ENCODE measurements around the gene UTS2. TPM values are rescaled to one million over a fixed set of nuclear protein-coding genes. Genes with fewer than 3 reads are reported as not detected.

Gene UTS2
- total RNA-seq, 1 experiment from 2014 or later: not detected

- intact Hi-C loops (cut with micrococcal nuclease; ENCODE audit: unreplicated experiment) (no loop called here), in situ Hi-C loops (cut with HindIII; ENCODE audit: low pct_unique_long_range_greater_than_20kb, low sequenced_read_pairs) (no loop called here)
- Histone ChIP-seq H3K9me3 (ENCODE audit: control insufficient read depth, insufficient read depth, low read depth, low read length) (no peaks in the 10 kb centered on the region), H3K4me1 (ENCODE audit: control insufficient read depth, insufficient read depth, low read length) (no peaks in the 10 kb centered on the region), H3K27ac (ENCODE audit: low read length) (no peak overlapping the region), H3K36me3 (ENCODE audit: control insufficient read depth, insufficient read depth, low read length) (no peaks in the 10 kb centered on the region), H3K27me3 (ENCODE audit: control insufficient read depth, insufficient read depth, low read length) (no peaks in the 10 kb centered on the region), H3K4me3 (ENCODE audit: low read depth in 2 of 2, low read length in 2 of 2) (no peak overlapping the region)
- DNase-seq (ENCODE audit: low read depth, low spot score) (no peak), ATAC-seq (no peak)
- ChIA-PET CTCF (no interaction called here), POLR2A (no interaction called here)
- TF ChIP-seq TCF7L2 (IDR thresholded peaks at IDR 0.05; ENCODE audit: low read depth, low read length) (no peak), CTCF (IDR thresholded peaks at IDR 0.05) (no peak), SIN3A (IDR thresholded peaks at IDR 0.05; ENCODE audit: borderline replicate concordance, insufficient read depth, low read depth, low read length) (no peak), REST (IDR thresholded peaks at IDR 0.05; ENCODE audit: insufficient read depth in 1 of 2, low read depth in 2 of 2, low read length in 1 of 2) (no peak), POLR2AphosphoS5 (IDR thresholded peaks at IDR 0.05; ENCODE audit: low read depth, low read length) (no peak)
- BruUV-seq (replicated peaks): no TSS peak
Observed at GRCh38 chr1:7871136-7871535, 18.3 kb upstream of the UTS2 start.

- no peak overlapping the region for H3K27ac ChIP-seq (ENCODE audit: low read length)
- in situ Hi-C loops (cut with HindIII; ENCODE audit: low pct_unique_long_range_greater_than_20kb, low sequenced_read_pairs): no loop called here
- ATAC-seq (no peak), DNase-seq (ENCODE audit: low read depth, low spot score) (no peak)
- no peaks in the 10 kb centered on the region for H3K36me3 ChIP-seq (ENCODE audit: control insufficient read depth, insufficient read depth, low read length)
- TF ChIP-seq SIN3A (IDR thresholded peaks at IDR 0.05; ENCODE audit: borderline replicate concordance, insufficient read depth, low read depth, low read length): no peak
- TF ChIP-seq TCF7L2 (IDR thresholded peaks at IDR 0.05; ENCODE audit: low read depth, low read length): no peak
- no peak for TF ChIP-seq CTCF (IDR thresholded peaks at IDR 0.05)
- no peak for TF ChIP-seq REST (IDR thresholded peaks at IDR 0.05; ENCODE audit: insufficient read depth in 1 of 2, low read depth in 2 of 2, low read length in 1 of 2)
- TF ChIP-seq POLR2AphosphoS5 (IDR thresholded peaks at IDR 0.05; ENCODE audit: low read depth, low read length): no peak
- no peaks in the 10 kb centered on the region for H3K9me3 ChIP-seq (ENCODE audit: control insufficient read depth, insufficient read depth, low read depth, low read length)
- ChIA-PET CTCF (no interaction called here), POLR2A (no interaction called here)
- H3K4me3 ChIP-seq (ENCODE audit: low read depth in 2 of 2, low read length in 2 of 2): no peak overlapping the region
- H3K27me3 ChIP-seq (ENCODE audit: control insufficient read depth, insufficient read depth, low read length): no peaks in the 10 kb centered on the region
- H3K4me1 ChIP-seq (ENCODE audit: control insufficient read depth, insufficient read depth, low read length): no peaks in the 10 kb centered on the region
- intact Hi-C loops (cut with micrococcal nuclease; ENCODE audit: unreplicated experiment): no loop called here
- BruUV-seq (replicated peaks): no TSS peak
Observed at GRCh38 chr1:7869136-7869920, 16.5 kb upstream of the UTS2 start.

Data from Panc1 (cell line).